Vagina (tissue), 2 donors: ENCODE measurements around the gene RPS27L. TPM values are rescaled to one million over a fixed set of nuclear protein-coding genes. Genes with fewer than 3 reads are reported as not detected.

Experiments used
- DNase-seq, 2 donors: peaks; one replicate each; pipeline ENCODE4 v3.0.0-alpha.2; 2017; ENCODE audit errors: extremely low spot score in 2 of 2
- H3K27ac ChIP-seq: fragments of 200-600 bp; sonication (generic); one replicate; pipeline ENCODE4 v1.5.1; 2019
- H3K27me3 ChIP-seq: fragments of 200-600 bp; sonication (generic); one replicate; pipeline ENCODE4 v1.5.1; 2019
- H3K36me3 ChIP-seq, 2 donors: fragments of 200-600 bp; sonication (generic); one replicate each; pipeline ENCODE4 v1.5.1; 2017 to 2019
- H3K4me1 ChIP-seq: fragments of 200-600 bp; sonication (generic); one replicate; pipeline ENCODE4 v1.5.1; 2019
- H3K4me3 ChIP-seq, 2 donors: fragments of 200-600 bp; sonication (generic); 1 replicate in 1 of 2; 2 replicates in 1 of 2; pipeline ENCODE4 v1.5.1; 2016 to 2019
- H3K9me3 ChIP-seq: fragments of 200-600 bp; sonication (generic); one replicate; pipeline ENCODE4 v1.5.1; 2019
- POLR2A ChIP-seq, 2 donors: fragments of 450-650 bp; IDR thresholded peaks; one replicate each; pipeline ENCODE4 v1.6.1; 2017; ENCODE audit warnings: antibody characterized with exemption in 2 of 2, mild to moderate bottlenecking in 2 of 2, moderate library complexity in 2 of 2
- POLR2AphosphoS5 ChIP-seq, 2 donors: sonication (generic); formaldehyde crosslinking; IDR thresholded peaks; one replicate each; pipeline ENCODE4 v1.9.0; 2017; ENCODE audit warnings: antibody characterized with exemption in 2 of 2, mild to moderate bottlenecking in 2 of 2, low read depth in 1 of 2; ENCODE audit not compliant: insufficient read depth in 1 of 2
- intact Hi-C: fragments of 100-400 bp; cut with DNase I; formaldehyde crosslinking; loops from one replicate; pipeline ENCODE4 v1.15.1; 2023
- total RNA-seq: library from RNA; depleted of rRNA; stranded (reverse); fragments of >200 nt; gene quantifications from one replicate; pipeline ENCODE4 v1.2.3, GENCODE V29; 2016
- TF ChIP-seq, protein P1 (sequence below), 3 experiments: fragments of 450-650 bp in 2 of 3; fragments of 200-600 bp in 1 of 3; sonication (generic) in 1 of 3; IDR thresholded peaks; one replicate each; pipeline ENCODE4 v1.5.1; 2017 to 2019; ENCODE audit warnings: antibody characterized with exemption in 3 of 3, mild to moderate bottlenecking in 2 of 3, moderate library complexity in 2 of 3

Gene RPS27L
- total RNA-seq, 1 donor from 2014 or later, result 74.6 TPM

DNA sequence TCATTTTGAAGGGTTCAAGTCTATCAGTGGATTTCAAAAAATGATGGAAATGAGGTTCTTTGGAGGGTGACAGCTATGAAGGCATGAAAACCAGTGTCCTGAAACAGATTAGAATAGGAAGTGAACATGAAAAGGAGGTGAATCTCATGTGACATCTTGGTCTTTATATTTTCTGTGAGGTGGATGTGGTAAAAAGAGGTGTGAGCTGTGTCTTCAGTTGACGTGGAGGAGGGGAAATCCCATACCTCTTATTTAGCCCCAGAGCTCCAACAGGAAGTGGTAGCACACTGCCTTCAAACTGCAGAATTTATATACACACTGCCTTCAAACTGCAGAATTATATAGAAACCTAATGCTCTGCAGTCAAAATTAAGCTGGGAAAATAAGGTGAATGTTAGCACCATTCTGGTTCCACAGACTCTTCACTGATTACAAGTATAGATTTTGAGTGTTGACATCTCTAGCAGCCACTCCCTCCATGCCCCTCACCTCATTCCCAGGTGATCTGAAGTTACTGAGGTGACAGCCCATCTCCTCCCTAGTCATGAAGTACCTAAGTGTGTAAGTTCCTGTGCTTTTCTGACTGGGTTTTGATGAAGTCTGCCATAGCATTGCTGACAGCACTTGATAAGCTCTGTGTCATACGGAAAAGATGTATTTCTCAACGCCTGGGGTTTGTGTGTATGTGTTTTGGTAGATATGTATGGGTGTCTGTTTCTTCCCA is 34.8 kb upstream of the RPS27L start:
- Histone ChIP-seq H3K4me3 (no peak overlapping the region), H3K27ac (no peak overlapping the region), H3K4me1 (peaks cover 58% of the 10 kb centered on the region), H3K36me3 (no peaks in the 10 kb centered on the region), H3K9me3 (no peaks in the 10 kb centered on the region), H3K27me3 (no peaks in the 10 kb centered on the region)
- TF ChIP-seq POLR2A (IDR thresholded peaks at IDR 0.05) (no peak), POLR2AphosphoS5 (IDR thresholded peaks at IDR 0.05; ENCODE audit: insufficient read depth in 1 of 2, low read depth in 1 of 2) (no peak)
- TF ChIP-seq, protein P1, sequence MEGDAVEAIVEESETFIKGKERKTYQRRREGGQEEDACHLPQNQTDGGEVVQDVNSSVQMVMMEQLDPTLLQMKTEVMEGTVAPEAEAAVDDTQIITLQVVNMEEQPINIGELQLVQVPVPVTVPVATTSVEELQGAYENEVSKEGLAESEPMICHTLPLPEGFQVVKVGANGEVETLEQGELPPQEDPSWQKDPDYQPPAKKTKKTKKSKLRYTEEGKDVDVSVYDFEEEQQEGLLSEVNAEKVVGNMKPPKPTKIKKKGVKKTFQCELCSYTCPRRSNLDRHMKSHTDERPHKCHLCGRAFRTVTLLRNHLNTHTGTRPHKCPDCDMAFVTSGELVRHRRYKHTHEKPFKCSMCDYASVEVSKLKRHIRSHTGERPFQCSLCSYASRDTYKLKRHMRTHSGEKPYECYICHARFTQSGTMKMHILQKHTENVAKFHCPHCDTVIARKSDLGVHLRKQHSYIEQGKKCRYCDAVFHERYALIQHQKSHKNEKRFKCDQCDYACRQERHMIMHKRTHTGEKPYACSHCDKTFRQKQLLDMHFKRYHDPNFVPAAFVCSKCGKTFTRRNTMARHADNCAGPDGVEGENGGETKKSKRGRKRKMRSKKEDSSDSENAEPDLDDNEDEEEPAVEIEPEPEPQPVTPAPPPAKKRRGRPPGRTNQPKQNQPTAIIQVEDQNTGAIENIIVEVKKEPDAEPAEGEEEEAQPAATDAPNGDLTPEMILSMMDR (IDR thresholded peaks at IDR 0.05), result no peak
- intact Hi-C loops, result loop anchor here (5.0 to 10.0 kb wide), 2 partner anchors 53 to 85 kb away; partner anchors contain the start of gene APH1B
- no peak for DNase-seq

DNA sequence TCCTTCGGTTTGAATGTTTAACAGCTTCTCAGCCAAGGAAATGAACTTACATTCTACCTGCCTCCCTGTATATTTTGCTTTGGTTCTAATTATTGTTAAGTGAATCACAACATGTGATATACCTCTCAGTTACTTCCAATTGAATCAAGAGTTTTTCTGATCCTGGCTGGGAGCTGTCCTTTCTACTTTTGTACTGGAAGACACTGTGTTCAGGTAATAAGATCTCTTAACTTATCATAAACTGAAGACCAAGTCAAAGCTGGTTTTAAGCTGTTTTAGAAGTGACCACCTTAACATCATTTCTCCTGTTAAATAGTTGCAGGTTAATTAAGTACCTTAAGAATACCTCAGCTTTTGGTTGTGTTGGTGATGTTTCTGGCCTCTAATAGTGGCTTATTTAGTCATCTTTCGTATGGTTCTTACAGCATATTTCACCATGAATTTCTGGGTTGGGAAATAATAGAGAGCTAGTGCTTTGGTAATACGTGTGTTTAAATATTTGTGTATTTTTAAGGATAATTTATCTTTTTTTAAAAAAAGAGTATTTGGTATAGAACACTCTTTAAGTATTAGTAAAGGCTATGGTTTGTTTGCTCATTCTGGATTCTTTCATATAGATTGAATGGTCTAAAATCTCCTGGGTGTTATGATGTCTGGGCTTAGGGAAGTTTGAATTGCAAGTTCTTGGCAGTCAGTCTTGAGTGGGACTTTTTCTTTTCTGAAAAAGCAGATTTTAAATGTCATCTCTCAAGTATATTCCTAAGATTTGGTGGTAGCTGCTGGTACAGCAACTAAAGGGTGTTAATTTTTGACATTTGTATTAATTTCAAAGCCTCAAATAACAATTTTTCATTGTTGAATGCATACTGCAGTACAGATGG is 33.7 kb upstream of the RPS27L start:
- H3K27ac ChIP-seq, result peak overlapping the region; percentile 84
- H3K4me3 ChIP-seq, result peak overlapping the region; percentile 67 to 89
- no peak for DNase-seq
- intact Hi-C loops, result loop anchor here (5.0 to 10.0 kb wide), 2 partner anchors 54 to 86 kb away; partner anchors contain the start of gene APH1B
- peaks cover 53% of the 10 kb centered on the region for H3K4me1 ChIP-seq
- no peaks in the 10 kb centered on the region for H3K27me3 ChIP-seq
- no peaks in the 10 kb centered on the region for H3K36me3 ChIP-seq
- TF ChIP-seq POLR2A (IDR thresholded peaks at IDR 0.05) (no peak), POLR2AphosphoS5 (IDR thresholded peaks at IDR 0.05; ENCODE audit: insufficient read depth in 1 of 2, low read depth in 1 of 2) (peak in 1 of 2 donors; percentile 8)
- H3K9me3 ChIP-seq, result no peaks in the 10 kb centered on the region

DNA sequence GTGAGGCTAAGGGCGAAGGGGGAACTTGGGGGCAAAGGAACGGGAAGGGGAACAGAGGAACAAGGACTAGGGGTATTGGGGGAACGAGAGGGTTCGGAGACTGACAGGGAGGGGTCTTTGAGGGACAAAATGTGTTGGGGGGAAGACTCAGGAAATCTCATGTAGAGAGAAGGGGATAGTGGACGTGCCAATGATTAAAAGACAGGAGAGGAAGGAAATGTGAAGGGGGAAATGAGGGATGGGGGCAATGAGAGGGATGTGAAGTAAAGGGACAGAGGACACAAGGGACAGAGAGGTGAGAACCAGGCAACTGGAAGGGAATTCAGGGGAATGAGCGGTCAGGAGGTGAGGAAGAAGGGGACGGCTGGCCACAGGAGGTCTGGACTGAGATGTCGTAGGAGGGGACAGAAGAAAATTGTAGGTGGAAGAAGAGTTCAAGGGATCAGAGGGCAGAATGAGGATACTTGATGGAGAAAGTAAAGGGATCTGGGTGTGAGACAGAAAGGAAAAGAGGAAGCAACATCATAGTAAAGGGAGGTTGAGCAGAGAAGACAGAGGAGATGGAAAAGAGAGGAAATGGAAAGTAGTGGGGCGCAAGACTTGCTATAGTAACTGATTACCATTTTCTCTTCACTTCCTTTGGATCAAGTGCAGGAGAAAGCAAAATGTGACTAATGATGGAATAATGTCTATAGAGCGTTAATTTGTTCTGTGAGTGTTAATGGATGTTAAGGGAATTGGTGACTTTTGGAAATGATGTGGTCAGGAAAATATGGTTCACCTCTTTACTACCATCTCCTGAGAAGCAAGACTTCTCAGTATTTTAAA is 32.9 kb upstream of the RPS27L start:
- TF ChIP-seq POLR2AphosphoS5 (IDR thresholded peaks at IDR 0.05; ENCODE audit: insufficient read depth in 1 of 2, low read depth in 1 of 2) (no peak), POLR2A (IDR thresholded peaks at IDR 0.05) (no peak)
- TF ChIP-seq, protein P1 (IDR thresholded peaks at IDR 0.05), result no peak
- peak overlapping the region; percentile 67 to 89 for H3K4me3 ChIP-seq
- no peaks in the 10 kb centered on the region for H3K36me3 ChIP-seq
- intact Hi-C loops, result loop anchor here (5.0 to 10.0 kb wide), 2 partner anchors 55 to 87 kb away; partner anchors contain the start of gene APH1B
- no peak for DNase-seq
- no peaks in the 10 kb centered on the region for H3K9me3 ChIP-seq
- H3K27me3 ChIP-seq, result no peaks in the 10 kb centered on the region
- H3K27ac ChIP-seq, result peak overlapping the region; percentile 84
- H3K4me1 ChIP-seq, result peaks cover 45% of the 10 kb centered on the region

DNA sequence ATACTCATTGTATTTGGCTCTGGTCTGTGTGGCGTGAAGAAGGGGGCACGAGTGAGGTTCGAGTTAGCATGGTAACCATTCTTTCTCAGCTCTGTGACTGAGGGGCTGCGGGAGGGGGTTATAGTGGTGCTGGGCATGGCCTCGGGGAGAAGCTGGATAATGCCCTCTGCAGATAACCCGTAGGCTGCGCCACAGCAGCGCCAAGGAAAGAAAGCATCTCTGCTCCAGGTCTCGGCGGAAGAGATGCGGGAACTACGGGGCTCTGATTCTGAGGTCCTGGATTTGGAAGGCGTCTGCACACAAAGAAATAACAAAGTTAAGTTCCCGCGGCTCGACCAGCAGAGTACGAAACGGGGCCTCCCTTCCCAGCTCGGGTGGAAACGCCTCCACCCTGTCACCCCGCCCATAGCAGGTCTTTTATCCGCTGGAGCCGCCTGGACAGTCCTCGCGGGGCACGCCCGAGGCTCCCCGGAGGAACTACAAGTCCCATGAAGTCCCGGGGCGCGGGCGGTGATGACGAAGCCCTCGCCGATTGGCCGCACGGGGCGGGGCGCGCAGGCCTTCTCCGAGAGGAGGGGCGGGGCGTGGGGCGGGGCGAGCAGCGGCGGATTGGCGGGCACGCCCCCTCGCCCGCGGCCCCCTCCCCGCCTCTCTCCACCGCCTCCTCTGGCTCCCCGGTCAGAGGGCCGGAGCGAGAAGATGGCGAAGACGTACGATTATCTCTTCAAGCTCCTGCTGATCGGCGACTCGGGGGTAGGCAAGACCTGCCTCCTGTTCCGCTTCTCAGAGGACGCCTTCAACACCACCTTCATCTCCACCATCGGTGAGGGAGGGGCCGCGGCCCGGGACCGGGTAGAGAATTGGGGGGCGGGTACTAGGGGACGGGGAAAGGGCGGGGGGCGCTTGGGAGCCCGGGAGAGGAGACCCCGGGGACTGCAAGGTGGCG is 31.9 kb upstream of the RPS27L start, which contains the start of gene RAB8B:
Gene RAB8B (plus strand): TSS at position 681 of the 946 bp plus-strand sequence. CDS start 19 bp downstream, at position 700.
- peak within 1 kb of the TSS; percentile 67 to 89 for H3K4me3 ChIP-seq
- intact Hi-C loops, result no loop called here
- H3K36me3 ChIP-seq, result no peaks in the 10 kb centered on the region
- peak in 1 of 2 donors; percentile 78 for TF ChIP-seq POLR2A (IDR thresholded peaks at IDR 0.05)
- TF ChIP-seq, protein P1 (IDR thresholded peaks at IDR 0.05), result no peak
- TF ChIP-seq POLR2AphosphoS5 (IDR thresholded peaks at IDR 0.05; ENCODE audit: insufficient read depth in 1 of 2, low read depth in 1 of 2), result peak; percentile 84 to 89
- peak within 1 kb of the TSS; percentile 84 for H3K27ac ChIP-seq
- DNase-seq, result peak; percentile 98 to 99
- H3K9me3 ChIP-seq, result no peaks in the 10 kb centered on the region
- H3K4me1 ChIP-seq, result peaks cover 35% of the 10 kb centered on the region
- no peaks in the 10 kb centered on the region for H3K27me3 ChIP-seq
